Right hindlimb (tissue), 1 donor: Measurements from ENCODE around the gene RBM12.
A peak's percentile ranks its signal among the peaks of the same experiment; 100 is the strongest.

Source experiments
- DNase-seq: peaks from one replicate; pipeline ENCODE4 v3.0.0-alpha.2; 2018

RBM12 gene

DNA sequence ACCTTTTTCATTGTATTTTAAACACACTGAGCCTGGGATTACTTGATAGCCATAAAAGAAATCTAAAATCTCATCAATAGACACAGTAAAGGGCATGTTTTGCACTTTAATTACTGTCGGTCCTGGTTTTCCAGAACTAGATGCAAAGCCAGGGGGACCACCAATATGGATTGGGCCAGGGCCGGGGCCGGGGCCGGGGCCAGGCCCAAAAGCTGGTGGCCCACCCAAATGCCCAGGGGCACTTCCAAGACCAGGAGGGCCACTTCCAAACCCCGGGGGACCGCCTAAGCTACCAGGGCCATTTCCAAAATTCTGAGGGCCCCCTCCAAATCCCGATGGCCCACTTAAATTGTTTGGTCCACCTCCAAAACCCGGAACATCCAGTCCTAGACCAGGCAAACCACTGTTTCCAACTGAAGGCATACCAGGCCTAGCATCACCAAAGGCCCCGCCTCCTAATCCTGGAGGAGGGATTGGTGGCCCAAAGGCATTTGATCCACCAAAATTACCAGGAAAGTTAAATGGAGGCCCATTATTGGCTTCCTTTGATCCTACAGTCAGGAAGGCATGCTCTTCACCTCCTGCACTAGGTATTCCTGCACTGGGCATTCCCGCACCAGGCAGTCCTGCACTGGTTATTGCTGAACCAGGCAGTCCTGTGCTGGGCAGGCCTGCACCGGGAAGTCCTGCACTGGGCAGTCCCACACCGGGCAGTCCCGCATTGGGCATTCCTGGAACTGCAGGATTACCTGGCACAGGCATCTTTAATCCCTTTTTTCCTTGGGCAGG is 11.9 kb downstream of the RBM12 start:
- DNase-seq, result no peak

- DNase-seq, result no peak
Measured at GRCh38 chr20:35651958-35652357, 12.7 kb downstream of the RBM12 start.

GRCh38 chr20:35650632-35651031 is 14.1 kb downstream of the RBM12 start:
- no peak for DNase-seq

DNA sequence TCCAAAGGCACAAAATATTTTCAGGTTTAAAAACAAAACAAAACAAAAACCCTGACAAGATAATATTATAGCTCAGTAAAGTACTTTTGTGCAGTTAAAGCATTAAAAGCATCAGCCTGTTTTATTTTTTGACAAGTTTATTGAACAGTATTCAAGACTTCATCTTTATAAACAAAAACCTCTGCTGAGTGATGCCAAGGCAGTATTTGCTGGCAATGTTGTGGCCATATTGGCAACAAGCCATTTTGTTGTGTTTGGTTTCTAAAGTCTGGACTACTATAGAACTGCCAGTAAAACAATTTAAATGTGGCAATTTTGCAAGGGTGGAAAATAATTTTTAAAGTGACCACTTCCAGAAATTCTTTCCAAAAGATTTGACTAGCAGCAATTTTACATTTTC is 15.9 kb downstream of the RBM12 start:
- DNase-seq, result no peak

DNA sequence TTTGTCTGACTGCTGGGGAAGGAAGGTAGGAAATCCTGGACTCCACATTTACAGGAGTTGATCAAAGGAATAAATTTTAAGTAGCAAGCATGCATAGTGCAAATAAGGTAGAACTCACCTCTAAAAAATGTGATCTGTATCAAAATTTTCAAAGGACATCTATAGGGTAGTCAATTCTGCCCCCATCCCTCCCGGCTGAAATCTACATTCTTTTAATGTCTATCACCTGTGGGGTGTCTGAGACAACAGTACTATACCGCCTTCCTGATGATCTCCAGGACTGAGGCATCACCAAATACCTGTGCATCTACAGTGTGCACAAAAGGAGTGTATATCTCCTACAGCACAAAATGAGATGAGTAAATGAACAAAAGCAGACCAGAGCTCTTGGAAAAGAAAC is 19.9 kb downstream of the RBM12 start:
- DNase-seq, result no peak

DNA sequence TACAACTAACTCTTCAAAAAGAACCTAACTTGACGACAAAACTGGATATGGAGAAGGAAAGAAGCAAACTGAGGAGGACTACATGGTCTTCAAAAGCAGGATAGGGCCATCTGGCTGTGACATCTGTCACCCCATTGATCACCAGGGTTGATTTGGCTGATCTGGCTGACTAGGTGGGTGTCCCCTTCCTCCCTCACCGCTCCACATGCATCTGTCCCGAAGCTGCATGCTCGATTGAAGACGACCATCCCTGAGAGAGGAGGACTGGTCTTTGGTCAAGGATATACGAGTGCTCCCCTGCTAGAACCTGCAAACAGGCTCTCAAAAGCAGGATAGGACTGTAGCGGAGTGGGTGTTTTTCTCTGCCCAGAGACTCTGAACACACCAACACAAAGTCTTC is 21.7 kb downstream of the RBM12 start:
- no peak for DNase-seq

GRCh38 chr20:35641743-35642142 is 23.0 kb downstream of the RBM12 start:
- no peak for DNase-seq

GRCh38 chr20:35640724-35641123 is 24.0 kb downstream of the RBM12 start:
- DNase-seq, result no peak

DNA sequence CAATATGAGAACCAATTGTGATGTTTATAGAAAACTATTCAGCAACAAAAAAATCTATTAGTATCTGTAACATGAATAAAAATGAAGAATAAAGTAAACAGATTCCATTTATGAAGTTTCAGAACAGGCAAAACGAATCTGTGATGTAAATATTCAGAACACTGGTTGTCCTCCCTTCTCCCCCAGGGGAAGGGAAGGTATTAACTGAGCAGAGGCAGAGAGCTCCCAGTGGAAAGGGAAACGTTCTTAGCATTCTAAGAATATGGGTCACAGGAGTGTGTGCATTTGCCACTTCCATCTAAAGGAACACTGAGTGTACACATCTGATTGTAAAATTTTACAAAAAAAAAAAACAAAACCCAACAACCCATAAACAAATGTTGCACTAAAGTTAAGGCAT is 25.9 kb downstream of the RBM12 start:
- no peak for DNase-seq

GRCh38 chr20:35637276-35637675 is 27.4 kb downstream of the RBM12 start:
- DNase-seq, result no peak

- no peak for DNase-seq
Measured at GRCh38 chr20:35636095-35636494, 28.6 kb downstream of the RBM12 start.

DNA sequence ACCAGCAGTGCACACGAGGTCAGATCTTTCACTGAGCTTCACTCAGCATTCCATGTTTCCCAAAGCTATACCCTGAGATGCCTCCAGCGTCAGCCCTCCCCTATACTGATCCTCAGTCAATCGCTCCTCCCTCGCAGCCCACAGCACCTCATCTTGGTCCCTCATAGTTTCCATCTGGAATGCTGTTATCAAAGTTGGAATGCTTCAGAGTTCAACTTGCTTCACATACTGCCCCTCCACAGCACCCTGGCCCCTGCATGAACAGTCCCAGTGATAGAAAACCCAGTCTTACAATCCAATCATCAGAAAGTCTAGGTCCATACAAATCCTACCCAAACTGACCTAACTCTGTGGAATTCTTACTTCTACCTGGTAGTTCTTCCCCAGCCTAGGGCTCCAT is 29.0 kb downstream of the RBM12 start:
- no peak for DNase-seq

- no peak for DNase-seq
Measured at GRCh38 chr20:35632539-35633115, 32.1 kb downstream of the RBM12 start.

- no peak for DNase-seq
Measured at GRCh38 chr20:35630636-35631035, 34.1 kb downstream of the RBM12 start.

- no peak for DNase-seq
Measured at GRCh38 chr20:35629427-35630145, 35.1 kb downstream of the RBM12 start.

DNA sequence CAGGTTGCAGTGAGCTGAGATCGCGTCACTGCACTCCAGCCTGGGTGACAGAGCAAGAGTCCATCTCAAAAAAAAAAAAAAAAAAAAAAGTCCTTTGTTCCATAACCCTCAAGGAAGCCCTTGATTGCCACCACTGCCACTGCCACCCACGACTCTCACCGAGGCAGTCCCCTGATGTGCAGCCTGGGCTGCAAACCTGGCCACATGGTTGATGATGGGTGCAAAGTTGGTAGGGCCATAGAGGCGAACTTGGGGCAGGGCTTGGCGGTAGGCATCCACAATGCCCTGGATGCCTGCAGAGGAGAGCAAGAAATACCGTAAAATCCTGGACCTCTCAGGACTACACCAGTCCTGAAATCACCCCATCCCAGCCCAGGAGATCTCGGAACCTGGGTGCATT is 37.6 kb downstream of the RBM12 start:
- no peak for DNase-seq

- DNase-seq, result no peak
Measured at GRCh38 chr20:35626386-35627001, 38.2 kb downstream of the RBM12 start.

- DNase-seq, result no peak
Measured at GRCh38 chr20:35625584-35626385, 38.9 kb downstream of the RBM12 start.

GRCh38 chr20:35621560-35621946 is 43.1 kb downstream of the RBM12 start:
- no peak for DNase-seq

DNA sequence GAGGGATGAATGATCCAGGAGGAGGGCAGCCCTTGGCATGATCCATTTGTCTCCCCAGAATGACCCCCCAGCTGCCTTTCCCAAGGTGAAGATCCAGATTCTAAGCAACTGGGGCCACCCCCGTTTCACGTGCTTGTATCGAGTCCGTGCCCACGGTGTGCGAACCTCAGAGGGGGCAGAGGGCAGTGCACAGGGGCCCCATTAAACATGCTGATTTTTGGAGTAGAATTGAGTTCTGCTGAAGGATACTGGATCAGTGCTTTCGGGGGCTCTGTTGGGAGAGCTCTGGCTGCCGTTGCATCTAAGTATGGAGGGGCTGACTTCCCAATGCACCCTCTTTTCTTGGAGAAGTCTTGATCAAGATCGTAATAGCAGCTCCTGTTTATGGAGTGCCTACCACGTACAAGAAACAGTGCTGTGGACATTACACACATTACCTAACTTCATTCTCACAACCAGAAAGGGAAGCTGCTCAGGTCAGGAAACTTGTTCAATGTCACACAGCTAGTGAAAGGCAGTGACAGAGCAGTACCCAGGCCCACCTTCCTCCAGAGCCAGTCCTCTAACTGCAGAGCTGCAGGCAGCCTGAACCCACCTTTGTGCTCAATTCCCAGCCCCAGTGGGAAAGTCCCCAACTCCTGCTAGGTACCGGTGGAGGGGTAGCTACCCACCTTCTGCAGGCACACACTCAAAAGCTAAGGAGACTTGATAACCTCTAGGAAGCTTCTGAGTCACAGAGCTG is 43.7 kb downstream of the RBM12 start:
- DNase-seq, result no peak

DNA sequence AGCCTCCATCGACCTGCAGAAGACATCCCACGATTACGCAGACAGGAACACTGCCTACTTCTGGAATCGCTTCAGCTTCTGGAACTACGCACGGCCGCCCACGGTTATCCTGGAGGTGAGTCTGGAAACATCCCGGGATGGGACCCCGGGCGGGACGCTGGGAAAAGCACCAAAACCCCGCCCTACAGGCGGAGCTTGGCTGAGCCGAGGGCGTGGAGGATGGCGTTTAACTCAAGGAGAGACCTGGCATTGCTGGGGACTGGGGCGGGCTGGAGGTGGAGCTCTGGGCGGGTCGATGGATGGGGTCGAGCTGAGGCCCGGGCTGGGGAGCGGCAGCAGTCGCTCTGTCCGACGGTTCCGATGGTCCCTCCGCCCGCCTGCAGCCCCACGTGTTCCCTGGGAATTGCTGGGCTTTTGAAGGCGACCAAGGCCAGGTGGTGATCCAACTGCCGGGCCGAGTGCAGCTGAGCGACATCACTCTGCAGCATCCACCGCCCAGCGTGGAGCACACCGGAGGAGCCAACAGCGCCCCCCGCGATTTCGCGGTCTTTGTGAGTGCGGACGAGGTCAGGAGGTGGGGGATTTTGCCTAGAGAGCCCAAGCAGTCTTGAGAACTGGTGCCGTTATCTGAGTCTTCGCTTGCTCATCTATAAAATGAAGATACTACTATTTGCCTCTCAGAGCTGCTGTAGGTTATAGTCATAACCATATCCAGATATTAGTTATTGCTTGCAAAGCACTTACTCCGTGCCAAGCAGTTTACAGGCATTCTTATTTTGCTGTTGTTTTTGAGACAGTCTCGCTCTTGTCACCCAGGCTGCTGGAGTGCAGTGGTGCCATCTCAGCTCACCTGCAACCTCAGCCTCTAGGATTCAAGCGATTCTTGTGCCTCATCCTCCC is 45.3 kb downstream of the RBM12 start:
- peak; percentile 93 for DNase-seq
